GM12892 (cell line): Measurements from ENCODE around the gene LRRTM4.

ENCODE experiments used
- POLR2A ChIP-seq: IDR thresholded peaks from 2 replicates; pipeline ENCODE4 v1.6.1; 2011; ENCODE audit warnings: low read depth, low read length, control low read depth
- POLR2AphosphoS5 ChIP-seq: IDR thresholded peaks from 2 replicates; pipeline ENCODE4 v1.6.1; 2011; ENCODE audit warnings: low read depth, low read length, control low read depth
- TAF1 ChIP-seq: IDR thresholded peaks from 2 replicates; pipeline ENCODE4 v1.6.1; 2011; ENCODE audit warnings: low read depth, mild to moderate bottlenecking, control low read depth, low read length, borderline replicate concordance

- no peak for TF ChIP-seq POLR2A
- no peak for TF ChIP-seq TAF1
- TF ChIP-seq POLR2AphosphoS5, result no peak
These were observed 361.2 kb downstream of the LRRTM4 start for GRCh38 chr2:77161009-77161408.
